Left renal pelvis (tissue), 4 donors: ENCODE measurements around the gene KRTAP10-2. TPM values are rescaled to one million over a fixed set of nuclear protein-coding genes. Genes with fewer than 3 reads are reported as not detected.
"Not testable (repeated sequence)": the region's sequence is repeated elsewhere in the genome, so short reads cannot be mapped to it uniquely, and the experiment has no call there.

ENCODE experiments used
- DNase-seq, 4 donors: peaks; one replicate each; pipeline ENCODE4 v3.0.0-alpha.2; 2013; ENCODE audit warnings: low read depth in 4 of 4, low spot score in 3 of 4
- polyA plus RNA-seq, 4 donors: library from polyadenylated mRNA; unstranded; fragments of 120-200 nt; gene quantifications; one replicate each; pipeline ENCODE4 v1.2.1, GENCODE V29; 2013; ENCODE audit not compliant: insufficient read length in 4 of 4

Gene KRTAP10-2
- polyA plus RNA-seq, 4 donors = not detected

DNA sequence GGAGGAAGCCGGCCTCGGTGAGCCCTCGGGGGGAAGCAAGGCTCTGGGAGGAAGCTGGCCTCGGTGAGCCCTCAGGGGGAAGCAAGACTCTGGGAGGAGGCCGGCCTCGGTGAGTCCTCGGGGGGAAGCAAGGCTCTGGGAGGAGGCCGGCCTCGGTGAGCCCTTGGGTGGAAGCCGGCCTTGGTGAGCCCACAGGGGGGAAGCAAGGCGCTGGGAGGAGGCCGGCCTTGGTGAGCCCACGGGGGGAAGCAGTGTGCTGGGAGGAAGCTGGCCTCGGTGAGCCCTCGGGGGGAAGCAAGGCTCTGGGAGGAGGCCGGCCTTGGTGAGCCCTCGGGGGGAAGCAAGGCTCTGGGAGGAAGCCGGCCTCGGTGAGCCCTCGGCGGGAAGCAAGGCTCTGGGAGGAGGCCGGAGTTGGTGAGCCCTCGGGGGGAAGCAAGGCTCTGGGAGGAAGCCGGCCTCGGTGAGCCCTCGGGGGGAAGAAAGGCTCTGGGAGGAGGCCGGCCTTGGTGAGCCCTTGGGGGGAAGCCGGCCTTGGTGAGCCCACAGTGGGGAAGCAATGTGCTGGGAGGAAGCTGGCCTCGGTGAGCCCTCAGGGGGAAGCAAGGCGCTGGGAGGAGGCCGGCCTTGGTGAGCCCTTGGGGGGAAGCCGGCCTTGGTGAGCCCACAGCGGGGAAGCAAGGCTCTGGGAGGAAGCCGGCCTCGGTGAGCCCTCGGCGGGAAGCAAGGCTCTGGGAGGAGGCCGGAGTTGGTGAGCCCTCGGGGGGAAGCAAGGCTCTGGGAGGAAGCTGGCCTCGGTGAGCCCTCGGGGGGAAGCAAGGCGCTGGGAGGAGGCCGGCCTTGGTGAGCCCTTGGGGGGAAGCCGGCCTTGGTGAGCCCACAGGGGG lies 48.1 kb downstream of the KRTAP10-2 start:
- not testable (repeated sequence) for DNase-seq

DNA sequence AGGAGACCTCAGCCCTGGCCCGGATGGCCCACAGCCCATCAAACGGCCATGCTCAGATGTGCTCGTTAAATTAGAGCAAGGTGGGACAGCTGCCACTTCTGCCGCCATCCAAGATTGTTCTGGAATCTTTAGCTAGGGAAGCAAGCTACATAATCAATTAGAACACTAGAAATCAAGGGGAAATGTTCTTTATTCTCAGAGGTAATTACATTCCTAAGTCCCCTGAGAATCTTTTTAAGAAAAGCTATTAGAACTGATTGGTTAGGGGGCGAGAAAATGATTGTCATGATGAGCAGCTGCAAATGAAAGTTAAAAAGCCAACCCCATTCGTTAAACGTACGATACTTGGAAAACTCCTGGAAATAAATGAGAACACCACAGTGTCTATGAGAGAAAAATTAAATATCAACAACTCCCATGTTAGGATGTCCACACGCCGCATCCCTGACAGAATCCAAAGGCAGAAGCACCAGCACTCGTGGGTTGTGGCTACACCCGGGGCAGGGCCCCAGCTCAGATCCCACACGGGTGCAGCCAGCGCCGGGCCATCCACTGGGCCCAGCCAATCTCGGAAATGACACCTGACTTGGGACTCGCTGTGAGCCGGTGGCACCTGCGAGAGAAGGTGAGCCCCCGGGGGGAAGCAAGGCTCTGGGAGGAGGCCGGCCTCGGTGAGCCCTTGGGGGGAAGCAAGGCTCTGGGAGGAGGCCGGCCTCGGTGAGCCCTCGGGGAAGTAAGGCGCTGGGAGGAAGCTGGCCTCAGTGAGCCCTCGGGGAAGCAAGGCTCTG lies 48.9 kb downstream of the KRTAP10-2 start:
- no peak for DNase-seq

Other genes with a start within 250 kb of the KRTAP10-2 start
- gene CFAP410, start 212.1 kb downstream of the KRTAP10-2 start, polyA plus RNA-seq = 10 to 100 TPM; 16.7 to 33.2 (median 19.7) TPM
- gene TRPM2, start 197.9 kb downstream of the KRTAP10-2 start, polyA plus RNA-seq = 1 to 10 TPM in 2 of 4 donors, under 1 TPM in 2; 0.73 to 1.7 (median 1.3) TPM
- 1 to 10 TPM; 4.3 to 6.6 (median 4.6) TPM for gene LRRC3, start 96.0 kb downstream of the KRTAP10-2 start, polyA plus RNA-seq
- not detected for gene KRTAP10-1, start 11.3 kb downstream of the KRTAP10-2 start, polyA plus RNA-seq
- gene KRTAP10-3, start 7.3 kb upstream of the KRTAP10-2 start, polyA plus RNA-seq = not detected
- gene KRTAP10-4, start 22.2 kb upstream of the KRTAP10-2 start, polyA plus RNA-seq = not detected
- not detected for gene KRTAP10-5, start 29.1 kb upstream of the KRTAP10-2 start, polyA plus RNA-seq
- gene KRTAP10-6, start 41.0 kb upstream of the KRTAP10-2 start, polyA plus RNA-seq = not detected
- not detected for gene KRTAP10-7, start 49.1 kb upstream of the KRTAP10-2 start, polyA plus RNA-seq
- not detected for gene KRTAP10-8, start 60.6 kb upstream of the KRTAP10-2 start, polyA plus RNA-seq
- gene KRTAP10-9, start 75.6 kb upstream of the KRTAP10-2 start, polyA plus RNA-seq = not detected
- not detected for gene KRTAP10-10, start 85.9 kb upstream of the KRTAP10-2 start, polyA plus RNA-seq
- not detected for gene KRTAP10-11, start 94.9 kb upstream of the KRTAP10-2 start, polyA plus RNA-seq
- gene KRTAP12-4, start 103.2 kb upstream of the KRTAP10-2 start, polyA plus RNA-seq = not detected
- not detected for gene KRTAP12-3, start 106.4 kb upstream of the KRTAP10-2 start, polyA plus RNA-seq
- gene KRTAP12-2, start 115.4 kb upstream of the KRTAP10-2 start, polyA plus RNA-seq = not detected
- not detected for gene KRTAP12-1, start 130.7 kb upstream of the KRTAP10-2 start, polyA plus RNA-seq
- not detected for gene KRTAP10-12, start 145.7 kb upstream of the KRTAP10-2 start, polyA plus RNA-seq
- 1 to 10 TPM in 2 of 4 donors, under 1 TPM in 2; 0.08 to 1.1 (median 0.74) TPM for gene TSPEAR, start 160.1 kb upstream of the KRTAP10-2 start, polyA plus RNA-seq